A673 (cell line): ENCODE results near the gene RAPGEF4. TPM values are rescaled to one million over a fixed set of nuclear protein-coding genes. Genes with fewer than 3 reads are reported as not detected.

ENCODE experiments used
- BruUV-seq: library from RNA; stranded (reverse); fragments of 400-500 nt; replicated peaks from 2 replicates; lab custom pipeline; 2021; lab: Mats Ljungman, UMichigan
- CTCF ChIA-PET: fragments of 300-600 bp; sonication (Branson Sonifier 250); formaldehyde crosslinking; loops from one replicate; lab custom pipeline; 2022; ENCODE audit warnings: antibody characterized with exemption; lab: Charles Lee
- POLR2A ChIA-PET: fragments of 300-600 bp; sonication (Branson Sonifier 250); formaldehyde crosslinking; loops from one replicate; lab custom pipeline; 2022; ENCODE audit warnings: antibody characterized with exemption; ENCODE audit not compliant: low non-redundant PET; lab: Charles Lee
- DNase-seq: peaks from one replicate; pipeline ENCODE4 v3.0.0-alpha.2; 2015; ENCODE audit warnings: low spot score
- H3K27ac ChIP-seq: fragments of 200-600 bp; sonication (generic); 2 replicates; pipeline ENCODE4 v1.5.1; 2016; ENCODE audit warnings: mixed run types, low read depth, mild to moderate bottlenecking, mixed read lengths, antibody characterized with exemption, low read length; ENCODE audit not compliant: poor library complexity, severe bottlenecking
- H3K27me3 ChIP-seq: fragments of 200-600 bp; sonication (generic); replicated peaks from 2 replicates; pipeline ENCODE4 v1.6.1; 2017; ENCODE audit warnings: mixed run types, low read depth, mild to moderate bottlenecking, mixed read lengths, antibody characterized with exemption, low read length; ENCODE audit not compliant: insufficient read depth, poor library complexity
- H3K36me3 ChIP-seq: fragments of 200-600 bp; sonication (generic); 2 replicates; pipeline ENCODE4 v1.6.1; 2016; ENCODE audit warnings: mixed run types, mild to moderate bottlenecking, mixed read lengths, antibody characterized with exemption, low read length; ENCODE audit not compliant: insufficient read depth, poor library complexity, severe bottlenecking
- H3K4me1 ChIP-seq: fragments of 200-600 bp; sonication (generic); 2 replicates; pipeline ENCODE4 v1.6.1; 2017; ENCODE audit warnings: mixed run types, mild to moderate bottlenecking, mixed read lengths, antibody characterized with exemption, low read length; ENCODE audit not compliant: insufficient read depth, poor library complexity, severe bottlenecking
- H3K4me3 ChIP-seq: fragments of 200-600 bp; sonication (generic); 2 replicates; pipeline ENCODE4 v1.5.1; 2016; ENCODE audit warnings: low read depth, mixed run types, mild to moderate bottlenecking, mixed read lengths, low read length; ENCODE audit not compliant: poor library complexity, severe bottlenecking
- H3K9me3 ChIP-seq: fragments of 200-600 bp; sonication (generic); 2 replicates; pipeline ENCODE4 v1.6.1; 2016; ENCODE audit warnings: mixed run types, low read depth, mild to moderate bottlenecking, mixed read lengths, antibody characterized with exemption, low read length; ENCODE audit not compliant: poor library complexity, severe bottlenecking
- EZH2 ChIP-seq: fragments of 200-600 bp; sonication (generic); IDR thresholded peaks from 2 replicates; pipeline ENCODE4 v1.6.1; 2017; ENCODE audit warnings: borderline replicate concordance, low read depth, mild to moderate bottlenecking, mixed read lengths, antibody characterized with exemption, low read length; ENCODE audit not compliant: poor library complexity, severe bottlenecking
- intact Hi-C: fragments of 100-400 bp; cut with micrococcal nuclease; formaldehyde crosslinking; loops from one replicate; pipeline ENCODE4 v1.10.0; 2022; ENCODE audit not compliant: unreplicated experiment
- total RNA-seq: library from RNA; stranded (reverse); gene quantifications from 2 replicates; pipeline ENCODE4 v1.2.3, GENCODE V29; 2021
- TF ChIP-seq, protein P1 (sequence below): fragments of 300-800, 200-600 bp; sonication (generic); conservative IDR thresholded peaks from 2 replicates; pipeline ENCODE4 v1.5.1; 2017; ENCODE audit warnings: low read depth, mild to moderate bottlenecking, antibody characterized with exemption, low read length, moderate library complexity, mixed read lengths

The RAPGEF4 gene
- total RNA-seq, 1 experiment from 2014 or later, result 0.26 TPM

DNA sequence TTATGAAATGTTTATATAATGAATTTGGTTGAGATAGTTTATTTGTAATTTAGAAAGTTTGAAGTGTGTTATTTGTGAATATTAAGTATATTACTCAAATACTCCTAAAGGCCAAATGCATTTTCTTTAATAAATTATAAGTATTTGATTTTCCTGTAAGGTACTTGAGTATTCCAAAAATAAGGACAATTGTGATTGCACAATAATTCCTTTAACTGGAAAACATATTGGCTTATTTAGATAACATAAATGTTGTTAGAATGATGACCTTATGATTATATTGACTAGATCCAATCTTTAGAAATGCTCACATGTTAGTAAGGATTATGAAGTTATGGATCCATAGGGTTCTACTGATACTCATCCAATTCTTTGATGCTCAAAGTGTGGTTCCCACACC lies 214.9 kb downstream of the RAPGEF4 start:
- DNase-seq, result no peak
- ChIA-PET POLR2A (no interaction called here), CTCF (no interaction called here)
- intact Hi-C loops, result no loop called here
- Histone ChIP-seq H3K9me3 (no peaks in the 10 kb centered on the region), H3K4me1 (no peaks in the 10 kb centered on the region), H3K27me3 (peaks cover 18% of the 10 kb centered on the region), H3K36me3 (no peaks in the 10 kb centered on the region), H3K27ac (no peak overlapping the region), H3K4me3 (no peak overlapping the region)
- no TSS peak for BruUV-seq
- TF ChIP-seq, protein P1, sequence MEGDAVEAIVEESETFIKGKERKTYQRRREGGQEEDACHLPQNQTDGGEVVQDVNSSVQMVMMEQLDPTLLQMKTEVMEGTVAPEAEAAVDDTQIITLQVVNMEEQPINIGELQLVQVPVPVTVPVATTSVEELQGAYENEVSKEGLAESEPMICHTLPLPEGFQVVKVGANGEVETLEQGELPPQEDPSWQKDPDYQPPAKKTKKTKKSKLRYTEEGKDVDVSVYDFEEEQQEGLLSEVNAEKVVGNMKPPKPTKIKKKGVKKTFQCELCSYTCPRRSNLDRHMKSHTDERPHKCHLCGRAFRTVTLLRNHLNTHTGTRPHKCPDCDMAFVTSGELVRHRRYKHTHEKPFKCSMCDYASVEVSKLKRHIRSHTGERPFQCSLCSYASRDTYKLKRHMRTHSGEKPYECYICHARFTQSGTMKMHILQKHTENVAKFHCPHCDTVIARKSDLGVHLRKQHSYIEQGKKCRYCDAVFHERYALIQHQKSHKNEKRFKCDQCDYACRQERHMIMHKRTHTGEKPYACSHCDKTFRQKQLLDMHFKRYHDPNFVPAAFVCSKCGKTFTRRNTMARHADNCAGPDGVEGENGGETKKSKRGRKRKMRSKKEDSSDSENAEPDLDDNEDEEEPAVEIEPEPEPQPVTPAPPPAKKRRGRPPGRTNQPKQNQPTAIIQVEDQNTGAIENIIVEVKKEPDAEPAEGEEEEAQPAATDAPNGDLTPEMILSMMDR, result no peak
- TF ChIP-seq EZH2, result no peak

DNA sequence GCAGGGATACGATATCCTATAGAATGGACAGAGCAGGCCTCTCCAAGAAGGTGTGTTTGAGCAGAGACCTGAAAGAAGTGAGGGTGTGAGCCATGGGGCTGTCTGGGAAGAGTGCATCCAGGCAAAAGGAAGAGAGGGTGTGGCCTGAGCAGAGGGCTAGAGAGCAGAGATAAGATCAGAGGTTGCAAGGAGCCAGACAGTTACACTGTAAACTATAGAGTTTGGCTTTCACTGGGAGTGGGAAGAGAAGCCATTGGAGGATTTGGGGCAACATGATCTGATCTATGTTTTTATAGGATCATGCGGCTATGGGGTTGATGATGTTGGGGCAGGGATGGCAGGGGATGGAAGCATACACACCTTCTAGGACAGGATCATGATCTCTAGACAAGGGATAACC lies 215.9 kb downstream of the RAPGEF4 start:
- intact Hi-C loops, result no loop called here
- H3K27me3 ChIP-seq, result peaks cover 11% of the 10 kb centered on the region
- no peak overlapping the region for H3K27ac ChIP-seq
- no peak for TF ChIP-seq EZH2
- TF ChIP-seq, protein P1, result no peak
- ChIA-PET POLR2A (no interaction called here), CTCF (no interaction called here)
- no peaks in the 10 kb centered on the region for H3K9me3 ChIP-seq
- H3K4me1 ChIP-seq, result no peaks in the 10 kb centered on the region
- no TSS peak for BruUV-seq
- H3K36me3 ChIP-seq, result no peaks in the 10 kb centered on the region
- DNase-seq, result no peak
- H3K4me3 ChIP-seq, result no peak overlapping the region

DNA sequence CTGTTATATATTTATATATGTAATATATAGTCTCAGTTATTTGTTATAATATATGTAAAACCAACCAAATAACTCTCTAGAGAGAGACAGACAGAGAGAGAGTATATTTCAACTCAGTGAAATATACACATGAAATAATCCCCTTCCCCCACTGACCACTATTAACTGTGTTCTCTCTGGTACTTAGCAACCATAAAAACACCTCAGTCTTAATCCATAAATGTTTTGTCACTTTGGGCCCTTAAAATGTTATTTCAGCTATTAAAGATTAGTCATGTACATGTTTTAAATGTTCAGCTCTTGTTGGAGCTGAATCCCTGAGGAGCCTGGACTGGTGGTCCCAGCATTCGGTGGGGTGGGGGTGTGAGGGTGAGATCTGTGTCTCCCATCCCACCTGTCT lies 217.8 kb downstream of the RAPGEF4 start:
- intact Hi-C loops, result no loop called here
- Histone ChIP-seq H3K9me3 (no peaks in the 10 kb centered on the region), H3K27ac (no peak overlapping the region), H3K36me3 (no peaks in the 10 kb centered on the region), H3K4me3 (no peak overlapping the region), H3K4me1 (no peaks in the 10 kb centered on the region), H3K27me3 (peaks cover 8% of the 10 kb centered on the region)
- CTCF ChIA-PET, result no interaction called here
- no peak for DNase-seq
- BruUV-seq, result no TSS peak
- TF ChIP-seq EZH2, result no peak
- TF ChIP-seq, protein P1, result no peak
- POLR2A ChIA-PET, result no interaction called here
